GM13977 (cell line): ENCODE results near the gene CENPW.

Experiments used
- DNase-seq: peaks from one replicate; pipeline ENCODE4 v3.0.0; 2012; ENCODE audit warnings: low spot score
- CTCF ChIP-seq: IDR thresholded peaks from 2 replicates; pipeline ENCODE4 v1.5.1; 2012; ENCODE audit warnings: mild to moderate bottlenecking, control low read depth; ENCODE audit not compliant: insufficient read depth; ENCODE audit errors: extremely low read depth, missing control alignments
- in situ Hi-C: fragments of 300-500 bp; cut with MboI; formaldehyde crosslinking; loops from one replicate; pipeline ENCODE4 v1.12.0; 2022; ENCODE audit warnings: low sequenced_read_pairs, low pct_unique_long_range_greater_than_20kb, mixed read lengths, inconsistent platforms; ENCODE audit not compliant: unreplicated experiment

CENPW gene

GRCh38 chr6:126339796-126340609, at the start of gene CENPW:
Gene CENPW, plus strand, starts transcription at chr6:126340115. Its CDS starts 159 bp downstream, at chr6:126340274.
- in situ Hi-C loops: no loop called here
- TF ChIP-seq CTCF: no peak

GRCh38 chr6:126293891-126294524, 45.9 kb upstream of the CENPW start:
- DNase-seq: no peak
- in situ Hi-C loops: no loop called here
- no peak for TF ChIP-seq CTCF

More at GRCh38 chr6:126339796-126340609, at the start of gene CENPW:
- DNase-seq: peak; percentile 78

- in situ Hi-C loops: no loop called here
- DNase-seq: no peak
- TF ChIP-seq CTCF: no peak
Observed at GRCh38 chr6:126300126-126300525, 39.8 kb upstream of the CENPW start.

GRCh38 chr6:126300735-126301134, 39.2 kb upstream of the CENPW start:
- no peak for TF ChIP-seq CTCF
- in situ Hi-C loops: no loop called here

GRCh38 chr6:126302191-126302590, 37.7 kb upstream of the CENPW start:
- in situ Hi-C loops: no loop called here
- TF ChIP-seq CTCF: no peak
- no peak for DNase-seq

More at GRCh38 chr6:126300735-126301134, 39.2 kb upstream of the CENPW start:
- DNase-seq: peak; percentile 28

GRCh38 chr6:126307849-126308248, 32.1 kb upstream of the CENPW start:
- no peak for TF ChIP-seq CTCF
- in situ Hi-C loops: no loop called here
- DNase-seq: no peak
